Measurements from ENCODE around the gene GRIA3.

Gene GRIA3

DNA sequence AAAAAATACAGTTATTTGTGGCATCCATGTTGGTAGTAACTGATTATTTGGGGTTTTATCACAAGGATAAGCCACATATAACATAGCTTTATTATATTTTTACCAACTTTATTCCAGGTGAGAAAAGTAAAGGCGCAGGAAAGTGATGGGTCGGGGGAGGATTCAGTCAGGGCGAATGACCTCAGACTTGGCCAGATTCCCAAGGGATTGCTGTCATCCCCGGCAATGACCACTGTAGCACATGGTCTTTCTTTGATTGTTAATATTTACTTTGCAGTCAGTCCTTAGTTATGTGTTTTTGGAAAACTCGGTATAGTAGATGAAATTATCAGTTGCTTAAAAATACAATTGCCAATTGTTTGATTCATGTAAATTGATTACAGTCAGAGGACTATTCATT is 17.6 kb downstream of the GRIA3 start:
- DNase-seq: no peak

DNA sequence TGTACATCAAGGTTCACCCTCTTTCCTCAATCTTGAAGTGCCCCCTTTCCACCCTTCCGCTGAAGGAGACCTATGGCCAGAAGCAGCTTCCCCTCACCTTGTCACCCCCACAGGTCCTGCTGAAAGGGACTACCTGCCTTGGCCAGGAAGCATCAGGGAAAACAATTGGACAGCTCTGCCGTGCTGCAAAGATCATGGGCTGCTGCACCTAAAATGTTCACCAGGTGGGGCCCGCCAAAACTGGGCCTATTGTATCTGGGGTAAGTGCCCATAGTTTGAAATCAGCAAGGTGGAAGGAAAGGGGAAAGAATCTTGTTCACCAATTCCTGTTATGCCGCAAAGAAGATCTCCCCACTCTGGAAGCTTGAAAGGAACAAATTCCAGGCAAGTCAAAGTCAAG is 18.4 kb downstream of the GRIA3 start:
- DNase-seq: no peak

- DNase-seq: no peak
Observed at GRCh38 chrX:123203772-123204171, 19.7 kb downstream of the GRIA3 start.

GRCh38 chrX:123206176-123206575 is 22.1 kb downstream of the GRIA3 start:
- no peak for DNase-seq

DNA sequence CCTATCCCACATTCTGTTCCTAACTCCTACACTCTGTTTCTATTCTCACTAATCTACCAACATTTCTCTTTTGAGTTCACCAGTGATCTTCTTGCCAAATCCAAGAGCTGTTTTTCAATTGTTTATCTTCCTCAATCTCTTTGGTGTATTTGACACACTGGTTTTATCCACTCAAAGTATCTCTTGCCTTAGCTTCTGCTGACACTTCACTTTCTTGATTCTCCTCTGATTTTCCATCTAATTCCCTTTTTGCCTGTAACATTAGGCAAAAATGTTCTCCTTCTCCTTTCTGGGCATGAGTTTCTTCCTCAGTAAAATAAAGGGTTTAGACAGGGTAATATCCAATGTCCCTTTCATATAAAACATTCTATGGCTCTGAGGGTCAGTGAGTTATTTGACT is 26.2 kb downstream of the GRIA3 start:
- DNase-seq: no peak

- DNase-seq: no peak
Observed at GRCh38 chrX:123215397-123216089, 31.5 kb downstream of the GRIA3 start.

DNA sequence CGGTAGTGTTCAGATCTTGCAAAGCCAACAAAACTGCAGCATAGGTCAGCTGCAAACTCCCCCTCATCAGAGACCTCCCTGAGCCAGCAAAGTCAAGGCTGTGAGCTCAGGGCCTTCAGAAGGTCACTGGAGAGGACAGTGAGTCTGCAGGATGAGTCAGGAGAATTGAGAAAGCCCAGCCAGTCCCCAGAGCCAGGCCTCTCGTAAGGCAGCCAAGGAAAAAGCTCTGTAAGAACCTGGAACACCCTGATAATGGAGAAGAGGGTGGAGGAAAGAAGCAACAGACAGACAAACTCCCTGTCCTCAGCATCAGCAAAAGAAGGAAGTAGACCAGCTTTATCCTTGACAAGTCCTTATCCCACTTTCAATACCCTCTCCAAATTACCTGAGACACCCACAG is 33.0 kb downstream of the GRIA3 start:
- DNase-seq: no peak

- no peak for DNase-seq
Observed at GRCh38 chrX:123217728-123218127, 33.6 kb downstream of the GRIA3 start.

DNA sequence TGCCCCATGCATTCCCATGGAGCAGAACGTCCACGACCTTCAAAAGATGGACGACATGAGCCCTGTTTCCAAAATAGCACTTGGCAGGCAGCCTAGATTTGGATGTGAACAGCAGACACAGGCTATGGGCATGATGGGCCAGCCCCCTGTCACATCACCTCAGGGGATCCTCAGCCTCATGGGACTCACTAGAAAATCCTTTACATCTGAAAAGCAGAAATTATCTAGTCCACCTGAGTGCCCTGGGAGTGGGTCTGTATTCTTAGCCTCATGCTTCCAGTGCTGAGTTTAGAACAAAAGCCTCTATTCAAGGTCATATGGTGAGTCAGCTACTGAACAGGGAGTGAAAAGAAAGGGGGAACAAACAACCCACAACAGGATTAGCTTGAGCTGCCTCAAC is 35.8 kb downstream of the GRIA3 start:
- DNase-seq: no peak

DNA sequence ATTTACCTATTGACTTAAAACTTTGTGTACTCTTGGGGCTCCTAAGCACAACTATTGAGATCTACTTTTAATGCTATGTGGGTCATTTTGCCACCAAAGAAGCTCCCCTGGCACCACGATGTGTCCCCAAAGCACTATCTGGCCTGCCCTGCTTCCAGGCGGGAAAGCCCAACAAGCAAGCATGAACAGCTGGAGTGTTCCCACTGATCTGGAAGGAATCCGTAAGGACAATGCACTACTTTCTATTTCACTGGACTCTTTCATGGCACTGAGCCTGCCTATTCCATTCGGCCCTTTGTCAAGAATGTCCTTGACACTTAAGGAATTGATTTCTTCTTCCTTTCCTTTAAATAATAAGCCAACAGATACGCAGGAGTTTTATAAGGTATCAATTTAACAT is 38.8 kb downstream of the GRIA3 start:
- no peak for DNase-seq

DNA sequence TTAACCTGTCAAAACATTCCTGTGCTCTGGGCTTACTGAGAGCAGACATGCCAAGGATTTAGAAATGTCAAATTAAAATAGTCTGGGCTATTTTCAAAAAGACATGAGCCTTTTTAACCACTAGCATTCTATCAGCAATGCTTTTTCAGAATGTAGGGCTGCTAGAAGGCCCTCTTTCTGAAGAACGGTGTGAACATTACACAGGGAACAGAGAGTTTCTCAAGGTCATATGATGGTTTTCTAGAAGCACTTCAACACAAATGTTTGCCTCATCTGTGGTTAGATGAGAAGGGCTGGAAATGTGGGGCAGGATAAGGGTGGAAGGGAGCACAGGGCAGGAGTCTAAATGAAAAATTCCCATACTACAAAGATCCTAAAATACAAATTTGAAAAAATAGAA is 39.3 kb downstream of the GRIA3 start:
- no peak for DNase-seq

GRCh38 chrX:123223859-123224258 is 39.8 kb downstream of the GRIA3 start:
- DNase-seq: no peak

GRCh38 chrX:123230798-123231197 is 46.7 kb downstream of the GRIA3 start:
- DNase-seq: no peak

- no peak for DNase-seq
Observed at GRCh38 chrX:123236859-123237258, 52.8 kb downstream of the GRIA3 start.

- DNase-seq: no peak
Observed at GRCh38 chrX:123237271-123237670, 53.2 kb downstream of the GRIA3 start.

- DNase-seq: no peak
Observed at GRCh38 chrX:123254457-123254856, 70.4 kb downstream of the GRIA3 start.

DNA sequence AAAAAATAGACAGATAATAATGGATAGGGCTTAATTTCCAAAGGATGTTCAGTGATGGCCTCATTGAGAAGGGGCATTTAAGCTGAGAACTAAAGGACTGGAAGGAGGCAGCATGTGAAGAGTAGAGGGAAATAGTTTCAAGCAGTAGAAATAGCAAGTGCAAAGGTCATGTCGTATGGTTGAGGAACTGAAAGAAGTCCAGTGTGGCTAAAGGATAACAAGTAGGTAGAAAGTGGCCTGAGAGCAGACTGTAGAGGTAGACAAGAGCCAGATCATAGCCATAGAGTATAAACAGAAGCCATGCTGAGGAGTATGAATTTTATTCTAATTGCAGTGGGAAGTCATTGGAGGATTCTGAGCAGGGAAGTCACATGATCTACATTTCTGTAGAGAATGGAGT is 72.3 kb downstream of the GRIA3 start:
- DNase-seq: no peak

DNA sequence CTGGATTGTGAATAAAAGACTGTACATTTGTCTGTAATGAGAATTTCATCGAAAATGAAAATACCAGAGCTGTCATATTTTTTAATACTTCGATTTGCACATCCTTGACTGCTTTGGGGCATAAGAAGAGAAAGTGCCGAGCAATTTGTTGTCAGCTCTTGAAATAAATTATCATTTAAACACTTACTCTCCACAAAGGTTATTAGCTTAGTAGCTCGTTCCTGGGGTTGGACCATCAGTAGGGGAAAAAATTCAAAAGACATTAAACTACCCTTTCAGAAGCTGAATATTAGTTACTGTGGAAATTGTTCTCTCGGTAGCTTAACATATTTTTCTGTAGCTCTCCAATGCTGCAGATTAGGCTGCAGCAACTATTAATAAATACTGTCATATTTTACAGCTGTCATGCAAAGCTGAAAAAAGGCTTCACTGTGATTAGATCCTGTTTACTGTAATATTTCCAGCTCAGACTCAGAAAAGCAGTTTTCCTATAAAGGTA is 76.9 kb downstream of the GRIA3 start:
- DNase-seq: no peak

GRCh38 chrX:123263270-123263669 is 79.2 kb downstream of the GRIA3 start:
- no peak for DNase-seq

- DNase-seq: no peak
Observed at GRCh38 chrX:123263747-123264146, 79.7 kb downstream of the GRIA3 start.

GRCh38 chrX:123267220-123267619 is 83.1 kb downstream of the GRIA3 start:
- DNase-seq: no peak

DNA sequence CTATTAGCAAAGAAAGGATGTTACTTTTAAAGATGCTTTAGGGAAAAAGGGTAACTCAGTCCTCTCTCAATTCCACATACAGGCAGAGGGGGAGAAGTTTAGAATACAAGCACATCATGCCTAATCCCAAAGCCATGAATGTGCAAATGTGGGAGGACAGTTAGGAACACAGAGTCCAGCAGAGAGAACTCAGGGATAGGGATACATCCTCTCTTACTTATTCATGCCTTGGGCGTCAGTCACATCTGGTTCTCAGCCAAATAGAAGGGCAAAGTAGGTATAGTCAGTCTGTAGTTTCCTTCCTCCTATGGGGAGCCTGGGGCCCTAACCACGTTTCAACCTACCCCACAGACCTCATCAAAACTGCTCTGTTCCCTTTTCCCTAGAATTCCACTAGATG is 87.8 kb downstream of the GRIA3 start:
- no peak for DNase-seq

GRCh38 chrX:123272630-123273029 is 88.6 kb downstream of the GRIA3 start:
- no peak for DNase-seq

DNA sequence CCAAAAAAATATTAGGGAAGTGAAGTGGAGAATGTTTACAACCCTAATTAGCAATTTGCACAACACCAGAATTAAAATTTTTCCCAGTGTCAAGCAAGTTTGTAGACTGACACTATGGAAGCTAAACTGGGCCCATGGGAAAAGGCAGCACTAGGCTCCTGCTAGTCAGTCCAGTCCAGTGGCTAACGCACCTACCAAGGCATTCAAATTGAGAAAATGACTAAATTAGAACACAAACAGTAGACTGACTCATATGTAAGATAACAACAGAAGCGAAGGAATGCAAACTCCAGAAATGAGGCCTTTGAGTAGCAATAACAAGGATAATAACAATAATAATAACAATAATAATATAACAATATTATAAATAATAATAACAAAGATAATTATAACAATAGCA is 90.7 kb downstream of the GRIA3 start:
- no peak for DNase-seq

- DNase-seq: no peak
Observed at GRCh38 chrX:123277347-123277746, 93.3 kb downstream of the GRIA3 start.

Data from NCI-H1436 treated with DMSO at 0.1 percent for 48 hours (cell line).